Activated gamma-delta T cell treated with anti-CD3 and anti-CD28 coated beads, Interleukin-2, amount 50 U/mL, for 16 hours (primary cell): ENCODE results near the gene ASPG.
"Not testable (repeated sequence)": the region's sequence is repeated elsewhere in the genome, so short reads cannot be mapped to it uniquely, and the experiment has no call there.

Source experiments
- DNase-seq: peaks from one replicate; pipeline ENCODE4 v3.0.0-alpha.2; 2020; ENCODE audit warnings: low read depth

The ASPG gene

DNA sequence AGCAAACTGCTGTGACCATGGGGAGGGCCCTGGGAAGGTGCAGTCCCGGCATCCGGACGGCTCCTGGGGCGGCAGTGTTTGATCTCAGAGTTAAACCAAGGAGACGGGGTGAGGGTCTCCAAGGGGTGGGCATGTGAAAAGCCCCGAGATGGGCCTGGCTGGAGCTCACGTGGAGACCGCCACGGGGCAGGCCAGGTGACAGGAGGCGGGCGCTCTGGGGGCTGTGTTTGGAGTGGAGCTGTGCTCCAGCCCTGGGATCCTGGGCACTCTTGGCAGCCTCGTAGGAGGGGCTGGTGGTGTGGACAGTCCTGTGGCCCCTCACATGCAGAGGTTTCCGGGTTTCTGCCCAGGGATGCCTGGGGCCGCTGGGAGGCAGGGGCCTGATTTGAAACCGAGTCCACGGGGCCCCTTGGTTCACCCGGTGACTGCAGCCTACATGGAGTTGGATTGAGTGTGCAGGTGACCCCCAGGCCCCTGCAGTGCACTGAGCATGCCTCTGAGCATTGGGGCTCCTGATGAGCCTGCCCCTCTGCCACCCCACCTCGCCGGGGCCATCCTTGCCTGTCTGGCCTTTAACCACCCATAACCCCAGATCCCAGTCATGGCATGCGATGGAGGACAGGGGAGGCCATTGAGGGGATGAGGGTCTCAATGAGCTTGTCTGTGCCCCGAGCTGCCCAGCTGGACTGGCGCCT is 61.3 kb downstream of the ASPG start:
- DNase-seq: no peak

DNA sequence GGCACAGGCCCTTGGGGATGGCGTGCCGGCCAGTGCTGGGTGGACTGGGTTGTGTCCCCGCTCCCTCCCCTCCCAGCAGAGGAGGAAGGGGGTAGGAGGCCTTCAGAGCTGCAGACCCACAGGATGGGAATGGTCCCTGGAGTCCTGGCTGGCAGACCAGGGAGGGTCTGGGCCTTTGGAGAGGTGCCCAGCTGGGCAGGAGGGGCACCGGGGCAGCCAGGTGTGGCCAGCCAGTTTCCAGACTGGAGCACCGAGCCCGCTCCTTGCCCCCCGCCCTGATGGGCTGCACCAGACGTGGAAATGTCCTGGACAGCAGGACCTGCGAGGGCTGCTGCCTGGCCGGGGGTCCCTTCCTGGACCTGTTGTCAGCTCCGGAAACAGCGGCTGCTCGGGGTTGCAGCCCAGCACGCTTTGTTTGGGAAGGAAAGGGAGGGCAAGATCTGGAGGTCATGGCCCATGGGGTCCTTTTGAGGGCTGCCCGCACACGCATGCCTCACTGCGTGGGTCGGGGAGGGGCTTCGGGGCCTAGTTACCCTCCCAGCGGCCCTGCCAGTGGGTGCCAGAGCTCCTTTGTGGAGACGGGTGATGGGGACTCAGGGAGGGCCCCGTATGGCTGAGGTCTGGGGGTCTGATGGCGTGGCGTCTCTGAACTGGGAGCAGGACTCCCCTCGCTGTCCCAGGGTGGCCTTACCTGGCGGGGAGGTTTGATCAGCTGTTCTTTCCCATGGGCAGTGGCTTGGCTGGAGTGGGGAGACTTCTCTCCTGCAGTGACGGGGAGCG is 62.0 kb downstream of the ASPG start:
- DNase-seq: no peak

DNA sequence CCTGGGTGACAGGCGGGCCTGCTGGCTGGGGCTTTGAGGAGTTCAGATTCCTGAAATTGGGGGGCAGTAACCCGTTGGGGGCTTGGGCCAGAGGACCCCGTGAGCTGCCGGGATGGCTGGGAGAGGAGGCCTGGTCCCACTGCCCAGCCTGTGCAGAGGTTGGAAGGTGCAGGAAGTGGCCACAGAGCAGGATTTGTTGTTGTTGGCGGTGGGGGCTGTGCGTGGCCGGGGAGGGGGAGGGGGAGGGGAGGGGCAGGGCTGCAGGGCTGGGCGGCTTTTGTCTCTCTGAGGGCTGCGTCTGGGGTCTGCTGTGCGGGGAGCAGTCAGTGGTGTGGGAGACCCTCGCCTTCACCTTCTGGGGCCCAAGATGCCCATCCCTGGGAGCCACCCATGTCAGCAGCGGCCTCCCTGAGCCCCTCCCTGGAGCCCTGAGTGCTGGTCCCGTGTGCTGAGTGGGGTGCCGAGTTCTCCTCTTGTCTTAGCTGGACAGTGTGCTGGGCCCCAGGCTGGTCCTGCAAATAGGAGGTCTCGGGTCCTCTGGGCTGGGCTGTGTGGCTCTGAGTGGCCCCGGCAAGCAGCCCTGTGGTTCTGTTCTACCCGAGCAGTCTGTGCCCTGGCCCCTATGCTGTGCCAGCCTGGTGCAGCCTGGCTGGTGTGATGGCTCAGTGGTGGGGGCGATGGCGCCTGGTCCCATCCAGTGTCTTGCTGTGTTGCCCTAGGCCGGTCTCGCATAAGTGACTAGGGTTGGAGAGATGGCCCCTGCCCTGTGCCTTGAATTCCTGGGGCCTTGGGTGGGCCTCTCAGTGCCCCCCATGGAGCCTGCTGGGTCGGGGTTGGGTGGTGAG is 63.2 kb downstream of the ASPG start:
- no peak for DNase-seq

DNA sequence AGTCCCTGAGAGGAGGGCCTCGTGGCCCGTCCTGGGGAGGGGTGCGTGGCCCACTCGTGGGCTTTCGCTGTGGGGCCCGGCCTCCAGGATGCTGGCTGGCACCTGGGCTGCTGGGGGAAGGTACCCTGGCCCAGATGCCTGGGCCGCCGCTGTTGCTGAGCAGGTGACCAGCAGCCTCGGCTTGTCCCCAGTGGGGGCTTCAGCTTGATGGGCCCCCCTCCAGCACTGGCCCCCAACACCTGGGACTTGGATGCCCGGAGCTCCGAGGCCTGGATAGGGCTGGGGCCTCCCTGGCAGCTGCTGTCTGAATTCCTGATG is 63.7 kb downstream of the ASPG start:
- no peak for DNase-seq

DNA sequence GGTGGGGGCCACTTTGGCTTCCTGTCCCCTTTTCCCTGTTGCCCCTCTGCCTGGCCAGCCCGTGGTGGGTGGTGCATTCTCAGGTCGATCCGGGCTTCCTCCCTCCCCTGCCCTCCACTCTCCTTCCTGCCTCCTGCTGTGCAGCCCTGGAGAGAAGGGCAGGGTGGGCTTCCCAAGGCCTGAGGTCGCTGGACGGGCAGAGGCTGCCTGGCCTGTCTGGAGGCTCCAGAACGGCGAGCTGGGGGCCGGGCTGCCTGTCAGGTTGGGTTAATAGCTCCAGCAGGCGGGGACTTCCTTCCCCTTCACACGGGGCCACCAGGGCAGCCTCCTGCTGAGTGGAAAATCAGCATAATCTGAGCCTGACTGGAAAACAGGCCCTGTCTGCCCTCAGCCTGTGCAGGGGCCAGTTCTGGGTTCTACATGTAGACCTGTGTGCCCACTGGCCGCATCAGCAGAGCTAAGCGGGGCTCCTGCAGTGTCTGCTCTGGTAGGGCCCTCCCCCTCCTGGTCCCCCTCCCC is 64.2 kb downstream of the ASPG start:
- DNase-seq: no peak

DNA sequence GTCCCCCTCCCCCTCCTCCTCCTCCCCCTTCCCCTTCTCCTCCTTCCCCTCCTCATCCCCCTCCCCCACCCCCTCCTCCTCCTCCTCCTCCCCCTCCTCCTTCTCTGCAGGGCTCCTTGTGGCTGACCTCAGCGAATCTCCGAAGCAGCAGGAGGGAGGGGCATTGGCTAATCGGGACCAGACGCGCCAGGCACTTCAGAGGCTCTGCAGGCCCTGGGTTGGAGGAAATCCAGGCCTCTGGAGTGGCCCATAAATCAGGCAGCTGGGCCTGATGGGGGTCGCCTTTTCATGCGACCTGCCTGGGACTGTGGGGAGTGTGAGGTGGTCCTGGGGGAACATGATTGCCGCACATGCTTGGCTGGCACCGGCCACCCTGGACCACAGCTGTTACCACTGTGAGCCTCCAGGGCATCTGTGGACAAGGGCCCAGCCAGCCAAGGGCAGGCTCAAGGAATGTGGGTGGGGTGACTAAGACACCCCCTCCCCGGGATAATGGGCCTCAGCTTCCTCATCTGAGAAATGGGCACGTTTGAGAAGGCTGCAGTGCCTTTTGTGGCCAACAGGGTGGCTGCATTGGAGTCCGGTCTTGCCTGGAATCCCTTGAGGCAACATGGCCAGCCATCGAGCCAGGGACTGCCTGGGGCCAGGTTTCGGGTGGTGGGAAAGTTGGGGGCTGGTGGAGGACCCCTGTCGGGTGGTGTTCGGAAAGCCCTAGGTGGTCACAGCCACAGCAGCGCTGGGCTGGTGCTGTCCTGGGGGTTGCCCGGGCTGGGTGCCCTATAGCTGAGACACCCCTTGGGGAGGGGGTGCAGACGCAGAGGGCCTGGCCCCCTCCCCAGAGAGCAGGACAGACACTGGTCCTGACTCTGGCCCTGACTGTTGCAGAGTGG is 64.9 kb downstream of the ASPG start:
- no peak for DNase-seq

DNA sequence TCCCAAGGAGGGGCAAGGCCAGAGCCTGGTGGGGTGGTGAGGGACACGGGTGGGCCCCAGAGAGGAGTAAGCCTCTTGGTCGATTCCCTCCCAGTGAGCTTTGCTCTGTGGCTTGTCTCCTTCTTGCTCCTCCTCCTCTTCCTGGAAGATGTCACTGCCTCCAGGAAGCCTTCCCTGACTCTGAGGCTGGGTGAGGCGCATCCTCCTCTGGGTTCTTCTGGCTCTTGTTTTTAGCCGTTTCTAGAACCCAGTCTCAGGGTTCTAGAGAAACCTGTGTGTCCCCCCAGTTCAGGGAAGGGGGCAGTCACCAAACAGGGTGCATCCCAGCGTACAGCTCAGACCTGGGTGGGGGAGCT is 65.5 kb downstream of the ASPG start:
- DNase-seq: no peak

DNA sequence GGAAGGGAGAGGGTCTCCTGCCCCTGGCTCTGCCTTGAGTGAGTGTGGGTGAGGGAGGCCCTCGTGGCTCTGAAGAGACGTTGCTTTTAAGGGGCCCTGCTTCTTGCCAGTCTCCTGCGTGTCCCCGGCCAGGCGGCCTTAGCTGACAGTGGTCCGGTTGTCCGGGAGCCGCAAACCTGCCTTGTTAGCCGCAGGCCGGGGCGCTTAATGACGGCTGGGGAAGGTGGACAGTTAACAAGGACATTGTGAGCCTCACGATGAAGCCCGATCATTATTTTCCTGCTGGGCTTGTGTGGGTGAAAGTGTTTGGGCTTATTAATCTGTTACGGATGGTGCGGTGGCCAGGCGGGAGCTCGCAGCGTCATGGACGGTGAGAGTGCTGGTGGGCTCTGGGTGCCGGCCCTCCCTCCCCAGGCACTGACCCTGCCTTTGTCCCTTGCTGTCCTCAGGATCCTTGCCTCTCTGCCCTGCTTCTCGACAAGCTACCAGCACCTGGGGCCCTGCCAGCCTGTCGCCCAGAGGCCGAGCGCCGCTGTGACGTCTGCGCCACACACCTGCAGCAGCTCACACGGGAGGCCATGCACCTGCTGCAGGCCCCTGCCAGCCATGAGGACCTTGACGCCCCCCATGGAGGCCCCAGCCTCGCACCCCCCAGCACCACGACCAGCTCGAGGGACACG is 66.2 kb downstream of the ASPG start:
- DNase-seq: no peak

DNA sequence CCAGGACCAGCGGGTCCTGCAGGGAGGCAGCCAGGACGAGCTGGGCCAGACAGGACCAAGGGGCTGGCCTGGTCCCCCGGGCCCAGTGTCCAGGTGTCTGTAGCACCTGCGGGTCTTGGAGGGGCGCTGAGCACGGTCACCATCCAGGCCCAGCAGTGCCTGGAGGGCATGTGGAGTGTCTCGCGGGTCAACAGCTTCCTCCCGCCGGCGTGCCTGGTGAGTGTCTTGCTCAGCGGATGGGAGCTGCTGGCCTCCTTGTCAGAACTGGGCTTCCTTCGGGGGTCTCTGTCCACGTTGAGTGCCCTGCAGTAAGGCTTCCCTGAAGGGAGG is 66.7 kb downstream of the ASPG start:
- no peak for DNase-seq

DNA sequence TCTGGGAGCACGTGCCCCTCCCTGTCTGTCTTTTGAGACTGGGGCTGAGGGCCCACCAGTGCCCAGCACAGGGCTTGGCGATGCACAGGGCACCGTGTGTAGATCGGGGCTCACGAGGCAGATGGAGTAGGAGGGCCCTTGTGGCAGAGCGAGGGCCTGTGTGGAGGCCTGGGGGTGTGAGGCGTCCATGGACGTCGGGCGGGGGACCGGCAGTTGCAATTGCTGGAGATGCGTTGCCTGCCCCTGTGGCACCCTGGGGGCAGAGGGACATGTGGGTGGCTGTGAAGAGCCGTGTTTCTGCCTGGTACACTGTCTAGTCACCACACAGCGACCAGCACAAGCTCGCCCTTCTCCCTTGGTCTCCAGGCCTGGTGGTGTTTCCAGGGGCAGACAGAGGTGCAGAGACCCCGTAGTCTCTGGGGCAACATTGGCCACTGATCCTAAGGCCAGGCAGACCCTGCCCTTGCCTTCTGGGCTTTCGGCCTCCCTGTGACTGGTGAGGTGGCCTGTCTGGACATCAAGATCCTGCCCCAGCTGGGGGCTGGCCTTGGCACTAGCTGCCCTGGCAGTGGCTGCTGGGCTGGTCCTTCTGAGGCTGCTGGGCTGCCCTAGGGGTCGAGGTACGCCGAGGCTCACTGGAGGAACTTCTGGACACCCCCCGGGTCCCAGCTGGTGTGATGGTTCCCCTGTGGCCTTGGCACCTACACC is 67.3 kb downstream of the ASPG start:
- no peak for DNase-seq

DNA sequence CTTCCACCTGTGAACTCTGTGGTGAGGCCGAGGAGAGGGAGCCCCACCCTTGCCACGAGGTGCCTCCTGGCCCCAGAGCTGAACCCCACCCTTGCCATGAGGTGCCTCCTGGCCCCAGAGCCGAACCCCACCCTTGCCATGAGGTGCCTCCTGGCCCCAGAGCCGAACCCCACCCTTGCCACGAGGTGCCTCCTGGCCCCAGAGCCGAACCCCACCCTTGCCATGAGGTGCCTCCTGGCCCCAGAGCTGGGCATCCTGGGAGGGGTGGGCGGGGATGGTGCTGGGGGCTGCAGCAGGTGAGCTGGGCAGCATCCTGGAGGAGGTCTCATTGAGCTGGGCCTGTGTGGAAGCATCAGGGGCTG is 67.9 kb downstream of the ASPG start:
- not testable (repeated sequence) for DNase-seq

DNA sequence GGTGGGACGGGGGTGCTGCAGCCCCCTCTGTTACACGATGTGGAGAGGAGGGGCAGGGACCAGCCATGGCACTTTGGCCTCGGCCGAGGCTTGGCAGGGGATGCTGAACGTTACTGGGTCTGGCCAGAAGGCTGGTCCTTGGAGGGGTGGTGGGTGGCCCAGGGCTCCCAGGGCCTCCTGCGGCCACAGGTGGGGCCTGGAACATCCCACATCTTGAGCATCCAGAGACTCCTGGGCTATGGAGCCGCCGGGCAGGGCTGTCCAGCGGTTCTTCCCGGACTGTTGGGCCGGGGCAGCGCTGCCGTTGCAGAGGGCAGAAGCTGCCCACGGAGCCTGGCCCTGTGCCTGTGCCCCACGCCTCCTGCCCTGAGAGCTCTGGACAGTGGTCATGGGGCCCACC is 68.7 kb downstream of the ASPG start:
- DNase-seq: no peak

DNA sequence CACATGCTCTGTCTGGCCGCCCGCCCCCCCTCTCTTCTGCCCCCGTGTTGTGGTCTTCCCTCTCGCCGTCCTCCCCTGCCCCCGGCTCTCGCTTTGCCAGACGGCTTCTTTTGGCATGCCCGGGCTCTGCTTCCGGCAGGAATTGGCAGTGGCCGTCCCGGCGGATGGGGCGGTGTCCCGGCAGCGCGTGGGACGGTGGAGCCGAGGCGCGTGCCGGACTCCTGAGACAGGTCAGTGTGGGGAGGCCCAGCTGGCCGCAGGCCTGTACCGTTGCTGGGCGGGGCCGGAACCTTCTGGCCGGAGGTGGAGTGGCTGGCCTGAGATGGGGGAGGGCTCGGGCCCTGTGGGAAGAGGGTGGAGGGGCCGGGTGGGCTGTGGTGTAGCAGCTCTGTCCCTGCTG is 70.0 kb downstream of the ASPG start:
- no peak for DNase-seq

DNA sequence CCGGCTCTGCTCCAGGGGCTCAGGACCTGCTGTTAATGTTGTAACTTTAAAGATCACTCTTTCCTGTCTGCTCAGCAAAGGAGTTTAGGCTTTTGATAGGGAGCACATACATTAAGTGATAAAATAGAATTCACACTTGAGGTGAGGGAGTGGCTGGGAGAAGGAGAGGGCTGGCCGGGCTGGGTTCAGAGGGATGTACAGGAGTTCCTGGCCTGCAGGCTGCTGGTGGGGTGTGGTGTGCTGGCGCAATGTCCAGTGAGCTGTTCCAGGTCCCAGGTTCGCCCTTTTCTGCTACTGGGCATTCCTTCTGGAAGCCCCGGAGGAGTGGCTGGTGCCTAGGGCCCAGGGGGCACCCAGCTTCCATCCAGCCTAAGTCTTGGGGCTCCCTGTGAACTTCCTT is 70.6 kb downstream of the ASPG start:
- no peak for DNase-seq

DNA sequence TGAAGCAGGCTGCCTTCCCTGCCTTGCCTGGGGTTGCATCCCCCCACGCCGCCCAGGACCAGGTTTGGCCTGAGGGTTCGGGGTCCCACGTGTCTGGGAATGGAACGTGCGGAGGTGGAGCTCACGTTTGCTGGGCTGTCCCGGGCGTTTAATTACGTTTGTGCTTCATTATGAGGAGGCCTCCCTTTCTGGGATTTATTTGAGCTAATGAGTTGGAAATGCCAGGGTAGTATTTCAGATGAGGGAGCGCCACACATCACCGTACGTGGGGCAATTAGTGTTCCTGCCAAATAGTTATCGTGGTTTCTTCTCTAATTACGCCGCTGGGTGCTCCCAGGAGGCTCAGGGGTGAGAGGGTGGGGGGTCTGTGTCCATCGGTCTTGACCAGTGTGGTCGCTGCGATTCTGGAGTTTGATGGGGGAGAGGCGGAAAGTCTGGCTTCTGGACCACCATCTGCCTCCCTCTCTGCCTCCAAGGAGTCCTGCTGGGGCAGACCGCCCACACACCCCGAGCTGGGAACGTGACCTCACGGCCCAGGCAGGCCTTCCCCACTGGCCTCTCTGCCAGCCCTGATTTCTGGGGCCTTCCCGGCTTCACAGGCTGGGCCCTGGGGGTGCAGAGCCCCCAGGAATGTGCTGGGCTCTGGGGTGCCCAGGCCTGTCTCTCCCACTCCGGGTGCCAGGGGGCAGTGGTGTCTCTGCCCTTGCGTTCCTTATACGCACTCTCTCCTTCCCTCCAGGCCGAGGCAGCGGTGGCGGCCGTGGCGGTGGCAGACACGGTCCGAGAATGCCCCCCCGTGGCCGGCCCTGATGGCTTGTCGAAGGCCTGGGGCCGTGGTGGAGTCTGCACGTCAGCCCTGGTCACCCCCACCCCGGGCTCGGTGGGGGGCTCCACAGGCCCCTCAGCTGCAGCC is 71.8 kb downstream of the ASPG start:
- no peak for DNase-seq

DNA sequence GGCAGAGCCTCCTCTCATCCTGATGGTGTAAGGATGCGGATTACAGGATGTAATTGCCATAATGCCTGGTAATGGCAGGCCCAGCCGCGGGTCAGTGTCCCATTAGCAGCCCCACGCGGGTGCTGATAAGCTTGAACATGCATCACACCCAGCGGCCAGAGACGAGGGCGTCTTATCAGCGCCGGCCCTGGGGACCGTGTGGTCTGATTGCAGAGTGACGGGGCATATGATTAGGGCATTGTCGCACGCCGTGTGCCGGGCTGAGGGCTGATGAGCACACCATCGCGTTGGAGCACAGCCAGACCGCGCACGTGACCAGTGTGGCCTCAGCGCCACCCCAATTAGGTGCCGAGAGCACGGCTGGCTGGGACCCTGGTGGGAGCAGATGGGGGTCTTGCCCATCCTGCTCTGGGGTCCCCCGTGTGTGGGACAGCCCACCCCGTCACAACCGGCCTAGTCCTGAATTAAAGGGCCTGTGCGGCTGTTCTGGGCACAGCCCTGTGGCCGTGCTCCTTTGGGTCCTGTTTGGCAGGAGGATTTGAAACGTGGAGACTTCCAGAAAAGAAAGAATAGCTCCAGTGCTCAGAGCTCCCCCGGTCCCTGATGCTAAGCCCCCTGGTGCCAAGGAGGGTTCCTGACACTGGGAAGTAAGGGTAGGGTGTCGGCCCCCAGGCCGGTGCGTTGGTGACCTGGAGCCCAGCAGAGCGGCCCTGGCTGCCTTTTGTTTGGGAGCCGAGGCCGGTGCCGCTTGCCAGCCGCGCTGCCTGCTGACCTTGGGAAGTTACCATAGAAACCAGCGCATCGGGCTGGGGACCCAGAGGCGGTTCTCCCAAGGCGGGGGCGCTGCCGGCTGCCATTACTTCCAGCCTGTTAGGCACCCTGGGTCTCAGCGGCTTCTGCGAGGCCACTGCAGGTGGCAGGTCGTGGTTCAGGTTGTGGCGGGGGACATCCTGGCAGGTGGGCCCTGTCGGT is 73.6 kb downstream of the ASPG start:
- DNase-seq: no peak

DNA sequence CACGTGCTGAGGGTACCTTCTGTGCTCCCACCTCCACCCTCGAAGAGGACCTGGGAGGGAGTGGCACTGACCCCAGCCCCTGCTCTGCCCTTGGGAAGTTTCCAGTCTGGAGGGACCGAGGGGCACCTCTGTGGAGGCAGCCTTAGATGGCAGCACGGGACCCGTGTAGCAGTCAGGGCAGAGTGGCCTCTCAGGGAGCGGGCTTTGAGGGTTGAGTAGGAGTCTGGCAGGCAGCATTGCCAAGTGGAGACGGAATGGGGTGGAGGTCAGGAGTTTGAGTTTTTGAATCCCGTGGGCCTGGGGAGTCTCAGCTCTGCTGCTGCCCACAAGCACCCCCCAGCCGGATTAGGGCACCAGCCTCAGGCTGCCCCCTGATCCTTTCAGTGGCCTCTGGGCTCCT is 74.5 kb downstream of the ASPG start:
- no peak for DNase-seq

DNA sequence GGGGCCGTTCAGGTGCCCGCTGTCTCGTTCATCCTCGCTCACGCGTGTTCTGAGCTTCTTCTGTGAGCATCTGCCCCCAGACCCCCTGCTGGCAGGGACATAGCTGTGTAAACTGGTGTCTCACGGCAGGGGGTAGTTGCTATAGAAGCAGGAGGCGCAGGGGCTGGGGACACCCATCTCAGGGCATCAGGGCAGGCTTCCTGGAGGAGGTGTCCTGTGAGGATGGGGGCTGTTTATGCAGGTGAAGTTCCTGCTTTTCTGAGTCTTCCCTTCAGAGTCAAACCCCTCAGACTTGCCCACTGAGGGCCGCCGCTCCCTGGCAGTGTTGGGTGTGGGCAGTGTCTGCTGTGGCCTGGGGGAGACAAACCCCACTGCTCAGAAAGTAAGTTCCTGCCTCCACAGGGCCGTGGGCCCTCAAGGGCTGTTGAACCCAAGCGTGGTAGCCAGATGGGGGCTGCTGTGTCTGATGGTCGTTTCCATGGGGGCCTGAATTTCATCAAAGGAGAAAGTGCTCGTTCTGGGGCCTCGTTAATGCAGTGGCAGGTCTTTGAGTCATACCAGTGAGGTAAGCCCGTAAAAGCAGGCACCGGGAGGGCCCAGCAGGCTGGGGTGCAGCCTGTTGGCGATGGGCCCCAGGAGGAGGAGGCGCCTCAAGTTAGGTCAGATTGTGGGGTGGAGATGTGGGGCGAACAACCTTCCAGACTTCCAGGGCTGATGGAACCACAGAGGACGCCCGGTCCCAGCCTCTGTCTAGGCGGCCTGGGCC is 76.3 kb downstream of the ASPG start:
- DNase-seq: no peak
